ENCODE measurements around the gene SGMS2.
"Not testable (repeated sequence)": the region's sequence is repeated elsewhere in the genome, so short reads cannot be mapped to it uniquely, and the experiment has no call there.

Gene SGMS2

GRCh38 chr4:107905082-107905481, 80.3 kb downstream of the SGMS2 start:
- in situ Hi-C loops (cut with MboI; ENCODE audit: low sequenced_read_pairs) = not testable (repeated sequence)

- in situ Hi-C loops (cut with MboI; ENCODE audit: low sequenced_read_pairs) = no loop called here
Observed at GRCh38 chr4:107906458-107907100, 81.8 kb downstream of the SGMS2 start.

GRCh38 chr4:107908377-107908776, 83.6 kb downstream of the SGMS2 start:
- in situ Hi-C loops (cut with MboI; ENCODE audit: low sequenced_read_pairs) = no loop called here

- in situ Hi-C loops (cut with MboI; ENCODE audit: low sequenced_read_pairs) = no loop called here
Observed at GRCh38 chr4:107913283-107913899, 88.7 kb downstream of the SGMS2 start.

GRCh38 chr4:107915220-107915619, 90.5 kb downstream of the SGMS2 start:
- in situ Hi-C loops (cut with MboI; ENCODE audit: low sequenced_read_pairs) = no loop called here

GRCh38 chr4:107916623-107917022, 91.9 kb downstream of the SGMS2 start:
- in situ Hi-C loops (cut with MboI; ENCODE audit: low sequenced_read_pairs) = no loop called here

- in situ Hi-C loops (cut with MboI; ENCODE audit: low sequenced_read_pairs) = no loop called here
Observed at GRCh38 chr4:107917500-107917899, 92.8 kb downstream of the SGMS2 start.

GRCh38 chr4:107922486-107923473, 98.0 kb downstream of the SGMS2 start:
- in situ Hi-C loops (cut with MboI; ENCODE audit: low sequenced_read_pairs) = no loop called here

GRCh38 chr4:107925713-107926112, 101.0 kb downstream of the SGMS2 start:
- in situ Hi-C loops (cut with MboI; ENCODE audit: low sequenced_read_pairs) = not testable (repeated sequence)

GRCh38 chr4:107926875-107927274, 102.1 kb downstream of the SGMS2 start:
- in situ Hi-C loops (cut with MboI; ENCODE audit: low sequenced_read_pairs) = not testable (repeated sequence)

GRCh38 chr4:107930821-107931774, 106.4 kb downstream of the SGMS2 start, which contains the start of gene CYP2U1:
Gene CYP2U1 (plus strand): TSS chr4:107931549. CDS start chr4:107931644, 95 bp downstream.
- in situ Hi-C loops (cut with MboI; ENCODE audit: low sequenced_read_pairs) = no loop called here

- in situ Hi-C loops (cut with MboI; ENCODE audit: low sequenced_read_pairs) = no loop called here
Observed at GRCh38 chr4:107931775-107932321, 107.1 kb downstream of the SGMS2 start.

- in situ Hi-C loops (cut with MboI; ENCODE audit: low sequenced_read_pairs) = no loop called here
Observed at GRCh38 chr4:107935246-107935645, 110.5 kb downstream of the SGMS2 start.

GRCh38 chr4:107937040-107937439, 112.3 kb downstream of the SGMS2 start:
- in situ Hi-C loops (cut with MboI; ENCODE audit: low sequenced_read_pairs) = no loop called here

GRCh38 chr4:107939307-107939706, 114.6 kb downstream of the SGMS2 start:
- in situ Hi-C loops (cut with MboI; ENCODE audit: low sequenced_read_pairs) = no loop called here

- in situ Hi-C loops (cut with MboI; ENCODE audit: low sequenced_read_pairs) = no loop called here
Observed at GRCh38 chr4:107945809-107946208, 121.1 kb downstream of the SGMS2 start.

- in situ Hi-C loops (cut with MboI; ENCODE audit: low sequenced_read_pairs) = no loop called here
Observed at GRCh38 chr4:107950746-107951540, 126.2 kb downstream of the SGMS2 start.

GRCh38 chr4:107951551-107951950, 126.8 kb downstream of the SGMS2 start:
- in situ Hi-C loops (cut with MboI; ENCODE audit: low sequenced_read_pairs) = no loop called here

- in situ Hi-C loops (cut with MboI; ENCODE audit: low sequenced_read_pairs) = no loop called here
Observed at GRCh38 chr4:107956011-107956410, 131.3 kb downstream of the SGMS2 start.

Data from hTERT RPE-1 (cell line).